T-helper 1 cell treated with Interleukin-12 subunit alpha and Interleukin-12 subunit beta and Interleukin-4 antibody, amounts not matched to agents 30 μg/mL and 1 μg/mL, for 36 hours (primary cell): ENCODE results near the gene ZNF41.

Experiments
- H3K27ac Mint-ChIP-seq: one replicate; pipeline ENCODE4 v1.8.0; 2021; ENCODE audit warnings: mild to moderate bottlenecking, mixed read lengths
- H3K27me3 Mint-ChIP-seq: one replicate; pipeline ENCODE4 v1.8.0; 2021; ENCODE audit warnings: low read depth, mixed read lengths
- H3K36me3 Mint-ChIP-seq: one replicate; pipeline ENCODE4 v1.8.0; 2021; ENCODE audit warnings: low read depth, mixed read lengths
- H3K4me1 Mint-ChIP-seq: one replicate; pipeline ENCODE4 v1.8.0; 2021; ENCODE audit warnings: low read depth, mixed read lengths
- H3K4me3 Mint-ChIP-seq: one replicate; pipeline ENCODE4 v1.8.0; 2021; ENCODE audit warnings: mild to moderate bottlenecking, moderate library complexity, mixed read lengths
- H3K9me3 Mint-ChIP-seq: one replicate; pipeline ENCODE4 v1.8.0; 2021; ENCODE audit warnings: mixed read lengths

ZNF41 gene

DNA sequence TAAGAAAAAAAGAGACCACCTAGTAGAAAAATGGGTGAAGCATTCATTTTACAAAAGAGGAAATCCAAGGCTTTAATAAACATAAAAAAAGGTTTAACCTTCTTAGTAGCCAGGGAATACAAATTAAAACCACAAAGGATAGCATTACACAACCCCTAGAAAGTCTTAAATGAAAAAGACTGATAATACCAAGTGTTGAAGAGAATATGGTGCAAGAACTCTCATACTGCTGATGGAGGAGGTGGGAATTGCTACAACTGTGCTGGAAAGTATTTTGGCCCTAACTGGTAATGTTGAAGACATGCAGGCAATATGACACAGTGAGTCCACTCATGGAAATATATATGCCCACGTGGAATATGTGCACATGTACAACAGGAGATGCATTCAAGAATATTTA, 22.5 kb downstream of the ZNF41 start:
- no peaks in the 10 kb centered on the region for H3K4me1 Mint-ChIP-seq
- peaks cover 18% of the 10 kb centered on the region for H3K9me3 Mint-ChIP-seq
- H3K27ac Mint-ChIP-seq: no peak overlapping the region
- no peaks in the 10 kb centered on the region for H3K27me3 Mint-ChIP-seq
- H3K4me3 Mint-ChIP-seq: no peak overlapping the region
- H3K36me3 Mint-ChIP-seq: peaks cover 49% of the 10 kb centered on the region

DNA sequence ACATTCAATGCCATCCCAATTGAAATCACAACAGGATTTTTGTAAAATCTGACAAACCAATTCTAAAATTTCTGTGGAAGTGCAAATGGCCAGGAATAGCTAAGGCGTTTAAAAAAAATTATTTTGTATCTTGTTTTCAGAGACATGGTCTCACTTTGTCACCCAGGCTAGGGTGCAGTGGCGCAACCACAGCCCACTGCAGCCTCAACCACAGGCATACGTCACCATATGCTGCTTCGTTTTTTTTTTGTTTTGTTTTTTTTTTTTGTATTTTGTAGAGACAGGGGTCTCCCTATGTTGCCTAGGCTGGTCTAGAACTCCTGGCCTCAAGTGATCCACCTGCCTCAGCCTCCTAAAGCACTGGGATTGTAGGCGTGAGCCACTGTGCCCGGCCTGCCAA, 24.5 kb downstream of the ZNF41 start:
- Mint-ChIP-seq H3K9me3 (peaks cover 26% of the 10 kb centered on the region), H3K27me3 (no peaks in the 10 kb centered on the region), H3K36me3 (peaks cover 52% of the 10 kb centered on the region), H3K27ac (no peak overlapping the region), H3K4me3 (no peak overlapping the region), H3K4me1 (no peaks in the 10 kb centered on the region)

DNA sequence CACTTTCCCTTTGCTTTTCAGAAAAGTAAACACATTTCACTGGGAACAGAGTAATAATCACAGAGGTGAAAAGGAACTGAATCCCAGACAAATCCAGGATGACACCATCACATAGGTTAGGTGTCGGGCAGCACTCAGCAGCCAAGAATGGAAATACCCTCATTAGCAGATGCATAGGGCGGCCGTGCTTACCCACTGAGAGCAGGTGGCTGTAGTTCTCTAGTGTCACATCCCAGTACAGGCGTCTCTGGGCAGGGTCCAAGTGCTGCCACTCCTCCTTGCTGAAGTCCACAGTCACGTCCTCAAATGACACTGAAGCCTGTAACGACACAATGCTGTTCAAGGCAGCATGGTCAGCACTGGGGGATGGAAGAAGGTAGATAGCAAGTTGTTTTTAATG, 26.9 kb downstream of the ZNF41 start:
- Mint-ChIP-seq H3K27ac (no peak overlapping the region), H3K27me3 (no peaks in the 10 kb centered on the region), H3K36me3 (peaks cover 64% of the 10 kb centered on the region), H3K4me3 (no peak overlapping the region), H3K9me3 (peaks cover 33% of the 10 kb centered on the region), H3K4me1 (no peaks in the 10 kb centered on the region)

DNA sequence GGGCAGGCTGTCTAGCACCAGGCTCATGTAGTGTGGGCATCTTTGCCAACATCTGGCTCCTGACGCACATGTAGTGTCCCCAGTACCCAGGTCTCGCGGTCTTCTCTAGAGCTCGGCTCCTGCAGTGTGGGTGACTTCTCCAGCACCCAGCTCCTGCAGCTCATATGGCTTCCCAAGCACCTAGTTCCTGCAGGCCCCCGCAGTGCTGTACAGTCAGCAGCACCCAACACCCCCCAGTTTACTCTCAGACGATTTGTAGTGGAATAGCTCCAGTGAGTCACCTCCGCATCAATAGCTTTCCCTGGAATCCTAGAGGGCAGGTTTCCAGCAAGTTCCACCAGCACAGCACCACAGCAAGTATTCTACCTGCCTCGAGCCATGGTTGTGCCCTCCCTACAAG, 30.9 kb downstream of the ZNF41 start:
- H3K9me3 Mint-ChIP-seq: peaks cover 56% of the 10 kb centered on the region
- no peaks in the 10 kb centered on the region for H3K27me3 Mint-ChIP-seq
- no peaks in the 10 kb centered on the region for H3K4me1 Mint-ChIP-seq
- H3K4me3 Mint-ChIP-seq: no peak overlapping the region
- H3K36me3 Mint-ChIP-seq: peaks cover 84% of the 10 kb centered on the region
- H3K27ac Mint-ChIP-seq: no peak overlapping the region

DNA sequence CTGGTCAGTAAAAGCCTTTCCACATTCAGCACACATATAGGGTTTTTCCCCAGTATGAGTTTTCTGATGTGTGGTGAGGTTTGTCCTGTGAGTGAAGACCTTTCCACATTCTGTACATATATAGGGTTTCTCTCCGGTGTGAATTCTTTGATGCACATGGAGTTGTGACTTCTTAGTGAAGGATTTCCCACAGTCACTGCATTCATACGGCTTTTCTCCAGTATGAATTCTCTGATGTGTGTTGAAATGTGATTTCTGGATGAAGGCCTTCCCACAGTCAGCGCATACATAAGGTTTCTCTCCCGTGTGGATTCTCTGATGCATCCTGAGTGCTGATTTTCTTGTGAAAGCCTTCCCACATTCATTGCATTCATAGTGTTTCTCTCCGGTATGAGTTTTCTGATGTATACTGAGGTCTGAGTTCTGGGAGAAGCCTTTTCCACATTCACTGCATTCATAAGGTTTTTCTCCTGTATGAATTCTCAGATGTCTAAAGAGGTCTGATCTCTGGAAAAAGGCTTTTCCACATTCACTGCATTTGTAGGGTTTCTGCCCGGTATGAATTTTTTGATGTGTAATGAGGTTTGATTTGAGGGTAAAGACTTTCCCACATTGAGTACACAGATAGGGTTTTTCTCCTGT, 34.7 kb downstream of the ZNF41 start:
- Mint-ChIP-seq H3K4me3 (no peak overlapping the region), H3K36me3 (peaks cover 67% of the 10 kb centered on the region), H3K27me3 (no peaks in the 10 kb centered on the region), H3K27ac (no peak overlapping the region), H3K9me3 (peaks cover 58% of the 10 kb centered on the region), H3K4me1 (no peaks in the 10 kb centered on the region)

DNA sequence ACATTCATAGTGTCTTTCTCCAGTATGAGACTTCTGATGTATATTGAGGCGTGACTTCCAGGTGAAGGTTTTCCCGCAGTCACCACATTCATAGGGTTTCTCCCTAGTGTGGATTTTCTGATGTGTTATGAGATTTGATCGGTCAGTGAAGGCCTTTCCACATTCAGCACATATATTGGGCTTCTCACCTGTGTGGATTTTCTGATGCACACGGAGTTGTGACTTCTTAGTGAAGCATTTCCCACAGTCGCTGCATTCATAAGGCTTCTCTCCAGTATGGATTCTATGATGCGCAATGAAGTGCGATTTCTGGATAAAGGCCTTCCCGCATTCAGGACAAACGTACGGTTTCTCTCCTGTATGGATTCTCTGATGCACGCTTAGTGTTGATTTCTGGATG, 35.4 kb downstream of the ZNF41 start:
- no peak overlapping the region for H3K4me3 Mint-ChIP-seq
- H3K27ac Mint-ChIP-seq: no peak overlapping the region
- no peaks in the 10 kb centered on the region for H3K4me1 Mint-ChIP-seq
- H3K36me3 Mint-ChIP-seq: peaks cover 61% of the 10 kb centered on the region
- no peaks in the 10 kb centered on the region for H3K27me3 Mint-ChIP-seq
- H3K9me3 Mint-ChIP-seq: peaks cover 54% of the 10 kb centered on the region

DNA sequence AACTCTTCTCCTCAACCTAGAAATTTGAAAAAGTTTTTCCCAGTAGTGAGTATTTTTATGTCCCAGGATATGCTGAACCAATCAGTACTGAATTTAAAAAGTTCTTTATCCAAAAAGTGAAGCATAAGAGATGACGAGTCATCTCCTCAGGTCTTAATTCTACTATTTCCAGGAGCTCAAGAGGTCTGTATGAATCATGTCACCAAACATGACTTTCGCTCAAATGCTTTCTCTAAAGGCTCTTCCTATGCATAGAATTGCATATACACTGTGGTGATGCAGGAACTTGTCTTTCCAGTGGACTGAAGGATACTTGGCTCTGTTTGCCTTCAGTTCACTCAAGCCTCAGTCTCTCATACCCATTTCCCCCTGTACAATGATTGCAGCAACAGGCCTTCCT, 36.1 kb downstream of the ZNF41 start:
- Mint-ChIP-seq H3K4me1 (no peaks in the 10 kb centered on the region), H3K27me3 (no peaks in the 10 kb centered on the region), H3K27ac (no peak overlapping the region), H3K9me3 (peaks cover 54% of the 10 kb centered on the region), H3K4me3 (no peak overlapping the region), H3K36me3 (peaks cover 55% of the 10 kb centered on the region)

DNA sequence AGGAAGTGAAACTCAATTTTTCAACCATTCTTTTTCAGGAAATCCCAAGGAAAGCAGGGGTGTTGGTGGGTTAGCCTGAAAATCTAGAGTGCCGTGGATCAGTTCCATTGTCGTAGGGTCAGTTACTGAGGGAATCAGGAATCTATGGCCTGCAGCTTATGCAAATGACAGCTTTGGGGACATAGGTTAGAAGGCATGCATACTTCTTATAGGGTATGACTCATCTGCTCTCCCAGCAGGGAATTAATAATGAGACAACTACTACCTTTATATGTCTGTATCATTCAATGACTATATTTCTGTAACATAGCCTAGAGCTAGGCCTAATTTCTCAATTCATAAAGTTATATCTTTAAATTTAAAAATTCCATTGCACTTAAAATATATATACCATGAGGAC, 36.6 kb downstream of the ZNF41 start:
- no peak overlapping the region for H3K4me3 Mint-ChIP-seq
- no peak overlapping the region for H3K27ac Mint-ChIP-seq
- peaks cover 52% of the 10 kb centered on the region for H3K36me3 Mint-ChIP-seq
- no peaks in the 10 kb centered on the region for H3K27me3 Mint-ChIP-seq
- H3K9me3 Mint-ChIP-seq: peaks cover 55% of the 10 kb centered on the region
- H3K4me1 Mint-ChIP-seq: no peaks in the 10 kb centered on the region

DNA sequence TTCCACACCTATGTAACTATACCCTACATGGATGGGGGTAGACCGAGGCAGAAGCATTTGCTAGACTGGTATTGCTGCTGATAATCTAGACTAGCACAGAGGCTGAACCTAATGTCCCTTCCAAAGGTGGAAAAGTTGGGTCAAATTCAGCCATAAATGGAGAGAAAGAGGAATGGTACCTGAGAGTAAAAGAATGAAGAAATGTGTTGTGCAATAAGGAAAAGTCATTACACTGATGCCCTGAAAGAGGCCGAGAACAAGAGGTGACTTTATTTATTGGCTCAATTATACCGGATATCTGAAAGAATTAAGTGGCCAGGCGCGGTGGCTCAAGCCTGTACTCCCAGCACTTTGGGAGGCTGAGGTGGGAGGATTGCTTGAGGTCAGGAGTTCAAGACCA, 52.1 kb downstream of the ZNF41 start:
- no peak overlapping the region for H3K27ac Mint-ChIP-seq
- H3K36me3 Mint-ChIP-seq: no peaks in the 10 kb centered on the region
- H3K27me3 Mint-ChIP-seq: no peaks in the 10 kb centered on the region
- no peaks in the 10 kb centered on the region for H3K4me1 Mint-ChIP-seq
- peaks cover 13% of the 10 kb centered on the region for H3K9me3 Mint-ChIP-seq
- no peak overlapping the region for H3K4me3 Mint-ChIP-seq

DNA sequence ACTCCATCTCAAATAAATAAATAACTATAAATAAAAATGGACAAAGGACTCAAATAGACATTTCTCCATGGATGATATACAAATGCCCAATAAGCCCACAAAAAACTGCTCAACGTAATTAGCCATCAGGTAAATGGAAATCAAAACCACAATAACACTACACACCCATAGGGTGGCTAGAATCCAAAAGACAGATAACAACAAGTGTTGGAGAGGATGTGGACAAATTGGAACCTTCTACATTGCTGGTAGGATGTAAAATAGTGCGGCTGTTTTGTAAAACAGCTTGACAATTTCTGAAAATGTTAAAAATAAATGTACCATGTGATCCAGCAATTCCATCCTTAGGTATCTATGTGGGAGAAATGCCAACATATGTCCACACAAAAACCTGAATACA, 60.6 kb downstream of the ZNF41 start:
- Mint-ChIP-seq H3K36me3 (peaks cover 1% of the 10 kb centered on the region), H3K27ac (no peak overlapping the region), H3K4me3 (no peak overlapping the region), H3K4me1 (no peaks in the 10 kb centered on the region), H3K27me3 (no peaks in the 10 kb centered on the region), H3K9me3 (peaks cover 45% of the 10 kb centered on the region)

DNA sequence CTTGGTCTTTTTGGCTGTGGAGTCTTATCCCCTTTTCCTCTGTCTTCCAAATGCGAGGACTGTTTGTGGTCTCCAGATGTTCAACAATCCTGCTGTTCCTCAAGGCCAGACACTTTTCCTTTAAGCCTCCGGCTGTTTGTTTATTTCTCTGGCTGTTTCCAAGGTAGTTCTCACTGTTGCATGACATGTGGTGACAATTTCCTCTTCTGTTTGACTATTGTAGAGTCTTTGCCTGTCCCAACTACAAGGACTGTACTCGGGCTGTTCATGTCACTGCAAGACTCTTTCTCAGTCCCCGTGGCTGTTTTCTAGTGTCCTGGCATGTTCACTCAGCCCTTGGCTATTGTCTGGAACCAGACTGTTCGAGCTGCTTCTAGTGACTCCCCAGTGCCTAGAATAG, 62.1 kb downstream of the ZNF41 start:
- H3K4me3 Mint-ChIP-seq: no peak overlapping the region
- peaks cover 1% of the 10 kb centered on the region for H3K36me3 Mint-ChIP-seq
- no peaks in the 10 kb centered on the region for H3K27me3 Mint-ChIP-seq
- H3K27ac Mint-ChIP-seq: no peak overlapping the region
- H3K4me1 Mint-ChIP-seq: no peaks in the 10 kb centered on the region
- peaks cover 39% of the 10 kb centered on the region for H3K9me3 Mint-ChIP-seq

DNA sequence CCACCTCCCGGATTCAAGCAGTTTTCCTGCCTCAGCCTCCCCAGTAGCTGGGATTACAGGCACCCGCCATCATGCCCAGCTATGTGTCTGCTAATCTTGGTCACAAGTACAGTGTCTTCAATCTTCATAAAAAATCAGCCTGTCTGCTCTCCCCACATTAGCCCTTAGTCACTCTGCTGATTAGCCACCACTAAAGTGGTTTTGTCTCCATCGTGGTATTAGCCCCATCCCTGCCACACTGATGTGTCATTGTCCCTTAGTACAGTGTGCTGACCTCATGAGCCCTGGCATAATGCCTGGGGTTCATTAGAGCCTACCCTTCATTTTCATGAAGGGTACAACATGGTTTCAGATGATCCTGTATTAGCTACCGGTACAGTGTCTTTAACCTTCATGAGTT, 62.8 kb downstream of the ZNF41 start:
- H3K4me3 Mint-ChIP-seq: no peak overlapping the region
- peaks cover 39% of the 10 kb centered on the region for H3K9me3 Mint-ChIP-seq
- H3K27ac Mint-ChIP-seq: no peak overlapping the region
- H3K36me3 Mint-ChIP-seq: peaks cover 1% of the 10 kb centered on the region
- no peaks in the 10 kb centered on the region for H3K27me3 Mint-ChIP-seq
- no peaks in the 10 kb centered on the region for H3K4me1 Mint-ChIP-seq

DNA sequence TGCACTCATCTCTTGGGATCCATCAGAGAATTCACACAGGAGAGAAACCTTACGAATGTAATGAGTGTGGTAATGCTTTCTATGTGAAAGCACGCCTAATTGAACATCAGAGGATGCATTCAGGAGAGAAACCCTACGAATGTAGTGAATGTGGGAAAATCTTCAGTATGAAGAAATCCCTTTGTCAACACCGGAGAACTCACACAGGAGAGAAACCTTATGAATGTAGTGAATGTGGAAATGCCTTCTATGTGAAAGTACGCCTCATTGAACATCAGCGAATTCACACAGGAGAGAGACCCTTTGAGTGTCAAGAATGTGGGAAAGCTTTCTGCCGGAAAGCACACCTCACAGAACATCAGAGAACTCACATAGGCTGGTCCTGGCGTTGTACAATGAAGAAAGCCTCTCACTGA, 69.8 kb downstream of the ZNF41 start:
- peaks cover 32% of the 10 kb centered on the region for H3K9me3 Mint-ChIP-seq
- peaks cover 8% of the 10 kb centered on the region for H3K36me3 Mint-ChIP-seq
- H3K4me3 Mint-ChIP-seq: no peak overlapping the region
- no peak overlapping the region for H3K27ac Mint-ChIP-seq
- no peaks in the 10 kb centered on the region for H3K27me3 Mint-ChIP-seq
- no peaks in the 10 kb centered on the region for H3K4me1 Mint-ChIP-seq
